ENCODE results near the gene ABHD4. TPM values are rescaled to one million over a fixed set of nuclear protein-coding genes. Genes with fewer than 3 reads are reported as not detected.
A peak's percentile ranks its signal among the peaks of the same experiment; 100 is the strongest.

The ABHD4 gene
- total RNA-seq, 1 donor from 2014 or later = 10.7 TPM

DNA sequence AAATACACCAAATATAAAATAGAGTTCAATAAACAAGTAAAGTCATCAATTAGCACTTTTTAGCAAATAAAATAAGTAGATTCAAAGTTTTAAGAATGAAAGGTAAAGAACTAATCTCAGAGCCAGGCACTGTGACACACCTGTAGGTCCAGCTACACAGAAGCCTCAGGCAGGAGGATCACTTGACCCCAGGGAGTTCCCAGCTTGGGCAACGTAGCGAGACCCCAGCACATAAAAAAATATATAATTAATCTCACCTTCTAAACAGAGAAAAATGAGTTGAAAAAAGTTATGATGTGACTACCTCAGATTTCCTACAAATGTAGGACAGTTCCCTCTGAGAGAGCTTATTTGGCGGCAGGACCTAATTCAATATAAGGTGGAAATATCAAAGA lies 28.4 kb upstream of the ABHD4 start:
- TF ChIP-seq, protein P1, sequence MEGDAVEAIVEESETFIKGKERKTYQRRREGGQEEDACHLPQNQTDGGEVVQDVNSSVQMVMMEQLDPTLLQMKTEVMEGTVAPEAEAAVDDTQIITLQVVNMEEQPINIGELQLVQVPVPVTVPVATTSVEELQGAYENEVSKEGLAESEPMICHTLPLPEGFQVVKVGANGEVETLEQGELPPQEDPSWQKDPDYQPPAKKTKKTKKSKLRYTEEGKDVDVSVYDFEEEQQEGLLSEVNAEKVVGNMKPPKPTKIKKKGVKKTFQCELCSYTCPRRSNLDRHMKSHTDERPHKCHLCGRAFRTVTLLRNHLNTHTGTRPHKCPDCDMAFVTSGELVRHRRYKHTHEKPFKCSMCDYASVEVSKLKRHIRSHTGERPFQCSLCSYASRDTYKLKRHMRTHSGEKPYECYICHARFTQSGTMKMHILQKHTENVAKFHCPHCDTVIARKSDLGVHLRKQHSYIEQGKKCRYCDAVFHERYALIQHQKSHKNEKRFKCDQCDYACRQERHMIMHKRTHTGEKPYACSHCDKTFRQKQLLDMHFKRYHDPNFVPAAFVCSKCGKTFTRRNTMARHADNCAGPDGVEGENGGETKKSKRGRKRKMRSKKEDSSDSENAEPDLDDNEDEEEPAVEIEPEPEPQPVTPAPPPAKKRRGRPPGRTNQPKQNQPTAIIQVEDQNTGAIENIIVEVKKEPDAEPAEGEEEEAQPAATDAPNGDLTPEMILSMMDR (conservative IDR thresholded peaks at IDR 0.05; ENCODE audit: low read depth, low read length) = no peak
- no peak for DNase-seq (ENCODE audit: low read depth)
- H3K4me3 ChIP-seq (ENCODE audit: low read depth, low read length) = no peak overlapping the region

DNA sequence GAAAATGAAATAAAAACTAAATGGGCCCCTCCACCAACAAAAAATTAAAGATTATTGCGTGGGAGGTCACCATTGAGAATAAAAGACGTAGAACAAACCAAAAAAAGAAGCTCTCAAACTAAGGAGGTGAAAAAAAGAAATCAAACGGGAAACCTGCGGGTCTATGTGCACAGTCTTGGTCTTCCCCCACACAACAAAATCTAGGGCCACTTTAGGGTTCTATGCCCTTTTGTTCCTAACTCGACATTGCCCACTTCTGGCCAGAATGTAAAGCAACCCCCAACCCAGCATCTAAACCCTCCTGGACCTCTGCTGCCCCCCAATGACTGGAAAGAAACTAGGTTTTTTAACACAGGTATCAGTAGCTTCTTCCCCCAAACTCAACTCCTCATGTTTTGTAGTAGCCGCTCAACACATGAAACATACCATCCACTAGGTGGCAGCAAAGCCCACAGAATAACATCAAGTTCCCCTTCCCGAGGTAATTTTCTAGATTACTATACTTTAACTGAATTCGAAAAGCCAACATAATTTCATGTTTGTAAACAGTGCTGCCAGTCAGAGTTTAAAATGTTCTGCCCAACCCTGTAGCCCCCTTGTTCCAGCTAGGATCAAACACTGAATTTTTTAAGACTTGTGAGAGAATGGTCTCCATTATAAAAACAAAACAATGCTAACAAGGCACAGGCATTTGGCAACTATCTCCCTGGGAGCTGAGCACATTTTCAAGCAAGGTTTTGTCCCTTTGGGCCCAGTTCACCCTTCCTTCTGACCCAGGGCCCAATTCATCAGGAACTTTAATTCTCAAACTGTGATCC lies 27.8 kb upstream of the ABHD4 start:
- H3K4me3 ChIP-seq (ENCODE audit: low read depth, low read length) = no peak overlapping the region
- TF ChIP-seq, protein P1 (conservative IDR thresholded peaks at IDR 0.05; ENCODE audit: low read depth, low read length) = peak; percentile 73
- no peak for DNase-seq (ENCODE audit: low read depth)

DNA sequence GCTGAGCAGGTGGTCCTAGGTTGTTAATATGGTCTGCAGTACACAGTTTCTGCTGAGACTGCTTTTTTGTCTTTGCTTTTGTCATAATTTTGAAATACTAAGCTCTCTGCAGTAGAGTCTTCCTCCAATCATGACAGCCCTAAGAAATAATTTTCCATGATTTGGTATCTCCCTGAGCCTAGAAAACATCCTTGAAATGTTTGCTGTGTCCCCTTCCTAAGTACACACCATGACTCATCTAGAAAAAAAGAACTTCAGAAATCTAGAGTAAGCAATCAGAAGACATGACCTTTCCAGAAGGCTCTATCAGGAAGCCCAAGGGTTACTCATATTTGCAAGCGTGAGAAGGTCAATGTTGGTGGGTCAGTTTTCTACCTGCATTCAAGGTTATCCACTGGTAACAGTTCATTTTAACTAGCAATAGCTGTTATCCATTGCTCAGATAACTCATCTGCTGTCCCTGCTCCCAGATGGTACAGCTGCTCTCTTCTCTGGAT lies 25.5 kb upstream of the ABHD4 start:
- H3K4me3 ChIP-seq (ENCODE audit: low read depth, low read length) = no peak overlapping the region
- no peak for DNase-seq (ENCODE audit: low read depth)
- TF ChIP-seq, protein P1 (conservative IDR thresholded peaks at IDR 0.05; ENCODE audit: low read depth, low read length) = no peak

DNA sequence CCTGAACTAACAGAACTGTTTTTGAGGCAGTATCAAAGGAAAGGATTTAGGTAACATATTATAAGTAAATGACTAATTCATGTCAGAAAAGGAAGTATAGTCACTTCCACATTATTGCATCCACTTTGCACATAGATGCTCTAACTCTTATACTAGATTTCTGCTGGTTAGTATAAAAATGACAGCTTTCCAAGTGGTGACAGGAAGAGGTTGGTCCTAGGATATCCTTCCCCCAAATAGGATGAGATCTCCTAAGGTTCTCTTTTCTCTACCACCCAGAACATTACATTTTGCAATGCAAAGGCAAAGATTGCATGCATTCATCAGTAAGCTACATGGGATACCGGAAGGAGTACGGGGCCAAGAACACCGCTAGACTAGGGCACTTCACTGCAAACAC lies 24.3 kb upstream of the ABHD4 start:
- no peak overlapping the region for H3K4me3 ChIP-seq (ENCODE audit: low read depth, low read length)
- DNase-seq (ENCODE audit: low read depth) = no peak

DNA sequence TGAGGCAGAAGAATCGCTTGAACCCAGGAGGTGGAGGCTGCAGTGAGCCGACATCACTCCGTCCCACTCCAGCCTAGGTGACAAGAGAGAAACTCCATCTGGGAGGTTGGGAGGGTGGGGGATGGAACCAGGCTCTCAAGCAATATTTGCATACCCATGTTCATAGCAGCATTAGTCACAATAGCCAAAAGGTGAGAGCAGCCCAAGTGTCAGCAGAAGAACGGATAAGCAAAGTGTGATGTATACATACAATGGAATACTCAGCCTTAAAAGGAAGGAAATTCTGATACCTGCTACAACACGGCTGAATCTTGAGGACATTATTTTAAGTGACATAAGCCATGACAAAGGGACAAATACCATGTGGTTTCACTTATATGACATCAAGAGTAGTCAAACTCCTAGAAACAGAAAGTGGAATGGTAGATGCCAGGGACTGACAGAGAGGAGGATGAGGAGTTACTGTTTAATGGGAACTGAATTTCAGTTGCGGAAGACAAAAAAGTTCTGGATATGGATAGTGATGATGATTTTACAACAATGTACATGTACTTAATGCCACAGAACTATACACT lies 20.7 kb upstream of the ABHD4 start:
- H3K4me3 ChIP-seq (ENCODE audit: low read depth, low read length) = no peak overlapping the region
- TF ChIP-seq, protein P1 (conservative IDR thresholded peaks at IDR 0.05; ENCODE audit: low read depth, low read length) = no peak
- no peak for DNase-seq (ENCODE audit: low read depth)

More for the DNA sequence above, 24.3 kb upstream of the ABHD4 start:
- TF ChIP-seq, protein P1 (conservative IDR thresholded peaks at IDR 0.05; ENCODE audit: low read depth, low read length) = no peak

DNA sequence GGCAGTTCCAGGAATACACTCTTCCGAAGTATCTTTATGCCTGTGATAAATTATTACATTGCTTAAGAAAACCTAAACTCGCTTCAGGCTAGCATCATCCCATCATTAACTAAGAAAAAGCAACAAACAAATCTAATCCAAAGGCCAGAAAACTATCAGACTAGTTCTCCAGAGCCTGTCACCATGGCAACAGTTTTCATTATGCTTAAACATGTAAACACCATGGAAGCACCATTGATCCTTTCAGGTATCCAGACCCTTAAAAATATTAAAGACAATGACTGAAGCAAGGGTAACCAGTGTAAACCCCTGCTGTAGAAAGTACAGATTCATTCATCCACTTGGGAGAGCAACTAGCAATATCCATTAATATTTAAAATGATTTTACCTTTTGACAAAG lies 18.9 kb upstream of the ABHD4 start:
- no peak for DNase-seq (ENCODE audit: low read depth)
- TF ChIP-seq, protein P1 (conservative IDR thresholded peaks at IDR 0.05; ENCODE audit: low read depth, low read length) = no peak
- H3K4me3 ChIP-seq (ENCODE audit: low read depth, low read length) = no peak overlapping the region

Data from epithelial cell of proximal tubule (primary cell).